GM19043 (cell line): ENCODE measurements around the gene EFCAB9.

Experiments
- ATAC-seq: cut with Tn5 transposase; IDR thresholded peaks from one replicate; pipeline ENCODE4 v1.9.1; 2021; ENCODE audit warnings: low read depth; ENCODE audit not compliant: unreplicated experiment

Gene EFCAB9

DNA sequence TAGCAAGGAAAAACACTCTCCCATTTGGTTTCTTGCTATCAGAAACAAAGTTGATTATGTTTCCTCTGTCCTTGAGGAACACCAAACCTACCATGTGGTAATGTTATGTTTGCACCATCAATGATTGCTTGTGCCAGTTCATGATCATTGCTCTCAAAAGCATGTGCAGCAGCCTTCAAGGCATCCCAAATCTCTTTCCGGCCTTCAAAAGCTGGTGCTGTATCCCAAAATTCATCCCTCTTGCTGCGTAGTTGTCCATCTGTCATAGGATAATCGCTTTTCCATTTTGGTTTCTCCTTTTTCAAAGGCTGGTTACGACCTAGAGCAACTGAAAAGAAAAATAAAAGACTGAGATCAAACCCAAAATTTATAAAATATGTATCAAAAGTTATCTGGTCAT is 40.1 kb downstream of the EFCAB9 start:
- no peak for ATAC-seq

DNA sequence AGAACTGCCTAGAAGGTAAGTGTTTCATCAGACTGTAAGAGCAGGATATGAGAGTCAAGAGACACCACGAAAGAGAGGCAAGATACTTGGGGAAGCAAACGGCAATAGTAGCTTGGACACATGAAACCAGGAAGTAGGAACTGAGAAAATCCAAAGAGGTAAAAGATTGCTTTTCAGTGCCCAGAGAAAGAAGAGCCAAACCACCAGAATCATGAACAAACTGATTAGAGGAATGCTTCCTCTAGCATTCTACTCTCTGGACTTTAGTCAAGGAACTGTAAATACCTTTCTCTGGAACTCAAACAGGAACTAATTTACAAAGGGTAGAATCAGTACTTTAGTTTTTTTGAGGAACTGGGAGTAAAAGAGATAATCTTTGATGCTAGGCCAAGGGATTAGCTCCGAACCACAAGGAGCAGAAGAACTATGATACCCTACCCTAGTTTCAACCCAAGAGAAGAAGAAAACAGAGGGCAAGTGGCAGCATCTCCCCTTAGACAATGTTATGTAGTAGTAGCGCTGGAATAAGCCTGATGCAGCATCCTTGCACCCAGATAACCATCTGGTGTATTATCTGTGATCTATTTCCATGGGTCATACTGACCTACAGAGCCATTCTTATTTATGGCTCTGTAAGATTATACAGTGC is 41.3 kb downstream of the EFCAB9 start:
- peak; percentile 73 for ATAC-seq

- ATAC-seq, result no peak
Measured at GRCh38 chr5:172235827-172236736, 42.1 kb downstream of the EFCAB9 start.

- no peak for ATAC-seq
Measured at GRCh38 chr5:172238334-172238733, 44.4 kb downstream of the EFCAB9 start.

DNA sequence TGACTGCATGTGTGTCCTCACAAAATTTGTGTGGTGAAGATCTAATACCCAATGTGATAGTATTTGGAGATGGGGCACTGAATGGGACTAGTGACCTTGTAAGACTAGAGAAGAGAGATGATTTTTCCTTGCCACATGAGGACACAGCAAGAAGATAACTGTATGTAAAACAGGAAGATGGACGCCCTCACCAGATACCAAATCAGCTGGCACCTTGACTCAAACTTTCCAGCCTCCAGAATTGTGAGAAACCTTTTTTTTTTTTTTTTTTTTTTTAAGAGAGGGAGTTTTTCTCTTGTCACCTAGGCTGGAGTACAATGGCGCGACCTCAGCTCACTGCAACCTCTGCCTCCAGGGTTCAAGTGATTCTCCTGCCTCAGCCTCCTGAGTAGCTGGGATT is 49.3 kb downstream of the EFCAB9 start:
- no peak for ATAC-seq

DNA sequence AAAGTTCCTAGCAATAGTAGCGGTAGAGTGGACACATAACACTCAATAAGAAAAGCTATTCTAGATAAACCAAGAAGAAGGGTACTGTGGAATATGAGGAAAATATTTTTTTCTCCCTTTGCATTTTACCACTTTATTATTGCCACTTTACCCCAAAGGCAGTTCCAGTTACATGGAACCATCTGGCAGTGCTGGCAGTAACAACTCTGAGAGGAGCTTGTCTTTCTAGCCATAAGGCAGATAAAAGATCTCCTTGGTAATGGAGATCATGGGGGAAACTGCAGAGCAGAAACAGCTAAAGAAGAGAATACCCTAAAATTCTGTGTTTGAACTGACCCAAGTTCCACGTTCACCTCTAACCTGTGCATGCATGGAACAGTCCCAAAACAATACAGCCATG is 51.1 kb downstream of the EFCAB9 start:
- no peak for ATAC-seq

DNA sequence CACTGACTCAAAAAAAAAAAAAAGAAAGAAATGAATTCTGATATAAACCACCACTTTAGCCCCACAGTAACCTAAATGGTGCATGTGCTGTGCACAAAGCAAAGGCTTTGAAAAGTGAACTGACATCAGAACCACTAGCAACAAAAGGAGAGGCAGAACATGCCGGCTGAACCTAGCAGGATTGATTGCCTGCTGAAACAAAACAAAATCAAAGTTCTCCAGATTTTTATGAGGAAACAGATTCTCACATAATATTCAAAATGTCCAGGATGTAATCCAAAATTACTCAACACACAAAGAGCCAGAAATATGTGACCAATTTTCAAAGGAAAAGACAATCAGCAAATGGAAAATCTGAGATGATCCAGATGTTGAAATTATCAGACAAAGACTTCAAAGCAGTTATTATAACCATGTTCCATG is 51.7 kb downstream of the EFCAB9 start:
- ATAC-seq, result no peak

- no peak for ATAC-seq
Measured at GRCh38 chr5:172248637-172249036, 54.7 kb downstream of the EFCAB9 start.

GRCh38 chr5:172251419-172251818 is 57.4 kb downstream of the EFCAB9 start:
- ATAC-seq, result no peak

GRCh38 chr5:172252501-172252900 is 58.5 kb downstream of the EFCAB9 start:
- ATAC-seq, result no peak
